ENCODE data around the gene WDTC1.

The WDTC1 gene

GRCh38 chr1:27246194-27246593, 11.8 kb downstream of the WDTC1 start:
- in situ Hi-C loops (cut with MboI; ENCODE audit: low sequenced_read_pairs) = no loop called here

DNA sequence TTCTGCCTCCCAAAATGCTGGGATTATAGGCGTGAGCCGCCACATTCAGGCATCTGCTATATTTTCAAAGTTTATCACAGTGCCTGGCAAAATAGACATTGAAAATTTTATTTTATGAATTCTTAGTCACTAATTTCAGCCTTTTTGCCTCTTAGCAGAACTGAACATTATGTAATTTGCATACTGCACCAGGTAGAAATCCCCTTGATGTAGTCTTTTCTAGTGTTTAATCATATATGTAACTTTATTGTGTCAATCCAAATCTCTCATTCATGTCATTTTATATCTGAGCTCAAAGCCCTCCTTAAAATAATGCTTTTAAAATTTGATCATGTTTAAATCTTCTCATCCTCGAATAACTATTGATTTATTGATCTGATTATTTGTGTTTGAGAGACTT, 19.2 kb downstream of the WDTC1 start:
- in situ Hi-C loops (cut with MboI; ENCODE audit: low sequenced_read_pairs) = no loop called here

DNA sequence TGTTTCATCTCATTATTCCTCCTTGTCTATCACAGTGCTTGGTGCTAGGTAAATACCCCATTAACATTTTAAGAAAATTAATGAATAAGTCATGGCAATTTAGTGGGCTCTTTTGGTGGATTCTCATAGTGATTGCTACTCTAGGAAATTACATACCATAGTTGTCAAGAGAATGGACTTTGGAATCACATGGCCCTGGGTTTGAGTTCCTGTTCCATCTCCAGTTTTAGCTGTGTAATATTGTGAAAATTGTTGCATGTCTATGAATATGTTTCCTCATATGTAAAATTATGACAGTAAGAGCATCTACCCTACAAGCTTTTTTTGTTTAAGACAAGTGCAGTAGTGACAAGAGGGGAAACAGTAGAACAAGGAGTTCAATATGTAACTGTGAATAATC, 20.7 kb downstream of the WDTC1 start:
- in situ Hi-C loops (cut with MboI; ENCODE audit: low sequenced_read_pairs) = no loop called here

GRCh38 chr1:27257155-27257554, 22.7 kb downstream of the WDTC1 start:
- in situ Hi-C loops (cut with MboI; ENCODE audit: low sequenced_read_pairs) = no loop called here

- in situ Hi-C loops (cut with MboI; ENCODE audit: low sequenced_read_pairs) = no loop called here
These were observed 24.2 kb downstream of the WDTC1 start for GRCh38 chr1:27258598-27258997.

GRCh38 chr1:27267153-27267552, 32.7 kb downstream of the WDTC1 start:
- in situ Hi-C loops (cut with MboI; ENCODE audit: low sequenced_read_pairs) = no loop called here

DNA sequence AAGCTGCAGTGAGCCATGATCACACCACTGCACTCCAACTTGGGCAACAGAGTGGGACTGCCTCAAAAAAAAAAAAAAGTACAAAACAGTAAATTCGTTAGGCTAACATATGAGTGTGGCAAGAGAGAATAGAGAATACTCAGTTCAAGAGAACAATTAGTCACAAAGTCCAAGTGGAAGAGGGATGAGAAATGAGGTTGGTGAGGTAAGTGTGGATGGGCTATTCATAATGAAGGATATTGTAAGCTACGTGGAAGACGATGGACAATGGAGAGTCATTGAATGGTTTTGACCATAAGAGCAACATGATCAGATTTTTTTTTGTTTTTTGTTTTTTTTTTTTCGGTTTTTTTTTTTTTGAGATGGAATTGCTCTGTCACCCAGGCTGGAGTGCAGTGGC, 34.8 kb downstream of the WDTC1 start:
- in situ Hi-C loops (cut with MboI; ENCODE audit: low sequenced_read_pairs) = no loop called here

DNA sequence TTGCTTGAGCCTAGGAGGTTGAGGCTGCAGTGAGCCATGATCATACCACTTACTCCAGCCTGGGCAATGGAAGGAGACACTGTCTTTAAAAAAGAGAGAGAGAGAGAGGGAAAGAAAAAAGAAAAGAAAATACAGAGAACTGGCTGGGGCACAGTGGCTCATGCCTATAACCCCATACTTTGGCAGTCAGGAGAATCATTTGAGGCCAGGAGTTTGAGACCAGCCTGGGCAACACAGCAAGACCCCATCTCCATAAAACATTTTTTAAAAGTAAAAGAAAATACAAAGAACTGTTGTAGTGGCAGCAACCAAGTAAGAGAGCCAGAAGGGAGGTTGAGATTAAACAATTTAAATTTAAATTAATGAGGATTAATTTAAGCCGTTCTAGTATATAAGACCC, 39.8 kb downstream of the WDTC1 start:
- in situ Hi-C loops (cut with MboI; ENCODE audit: low sequenced_read_pairs) = no loop called here

GRCh38 chr1:27275696-27276095, 41.3 kb downstream of the WDTC1 start:
- in situ Hi-C loops (cut with MboI; ENCODE audit: low sequenced_read_pairs) = no loop called here

GRCh38 chr1:27284425-27285273, 50.2 kb downstream of the WDTC1 start:
- in situ Hi-C loops (cut with MboI; ENCODE audit: low sequenced_read_pairs) = loop anchor here (10.0 kb wide), 1 partner anchor 90 kb away; no protein-coding TSS in a partner anchor

- in situ Hi-C loops (cut with MboI; ENCODE audit: low sequenced_read_pairs) = loop anchor here (10.0 kb wide), 1 partner anchor 90 kb away; no protein-coding TSS in a partner anchor
These were observed 50.8 kb downstream of the WDTC1 start for GRCh38 chr1:27285274-27285660.

GRCh38 chr1:27285821-27286220, 51.4 kb downstream of the WDTC1 start:
- in situ Hi-C loops (cut with MboI; ENCODE audit: low sequenced_read_pairs) = loop anchor here (10.0 kb wide), 1 partner anchor 91 kb away; no protein-coding TSS in a partner anchor

DNA sequence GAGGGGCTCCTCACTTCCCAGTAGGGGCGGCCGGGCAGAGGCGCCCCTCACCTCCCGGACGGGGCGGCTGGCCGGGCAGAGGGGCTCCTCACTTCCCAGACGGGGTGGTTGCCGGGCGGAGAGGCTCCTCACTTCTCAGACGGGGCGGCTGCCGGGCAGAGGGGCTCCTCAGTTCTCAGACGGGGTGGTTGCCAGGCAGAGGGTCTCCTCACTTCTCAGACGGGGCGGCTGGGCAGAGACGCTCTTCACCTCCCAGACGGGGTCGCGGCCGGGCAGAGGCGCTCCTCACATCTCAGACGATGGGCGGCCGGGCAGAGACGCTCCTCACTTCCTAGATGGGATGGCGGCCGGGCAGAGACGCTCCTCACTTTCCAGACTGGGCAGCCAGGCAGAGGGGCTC, 54.7 kb downstream of the WDTC1 start:
- in situ Hi-C loops (cut with MboI; ENCODE audit: low sequenced_read_pairs) = loop anchor here (10.0 kb wide), 1 partner anchor 94 kb away; no protein-coding TSS in a partner anchor

DNA sequence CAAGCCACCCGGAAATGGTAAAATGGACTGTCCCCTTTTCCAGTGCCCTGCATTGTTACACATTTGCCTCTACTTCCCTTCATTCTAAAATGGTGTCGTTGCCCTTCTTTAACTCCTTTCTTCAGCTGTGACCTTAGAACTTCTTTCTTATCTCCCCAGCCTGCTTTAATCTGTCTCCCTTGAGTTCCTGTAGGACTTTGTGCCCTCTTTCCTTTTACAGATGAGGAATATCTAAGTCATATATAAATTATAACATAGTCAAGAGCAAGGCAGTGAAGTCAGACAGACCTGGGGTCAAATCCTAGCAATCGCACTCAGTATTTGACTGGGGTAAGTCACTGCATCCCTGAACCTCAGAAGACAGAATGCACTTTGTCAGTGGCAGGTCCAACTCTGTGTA, 56.1 kb downstream of the WDTC1 start:
- in situ Hi-C loops (cut with MboI; ENCODE audit: low sequenced_read_pairs) = no loop called here

DNA sequence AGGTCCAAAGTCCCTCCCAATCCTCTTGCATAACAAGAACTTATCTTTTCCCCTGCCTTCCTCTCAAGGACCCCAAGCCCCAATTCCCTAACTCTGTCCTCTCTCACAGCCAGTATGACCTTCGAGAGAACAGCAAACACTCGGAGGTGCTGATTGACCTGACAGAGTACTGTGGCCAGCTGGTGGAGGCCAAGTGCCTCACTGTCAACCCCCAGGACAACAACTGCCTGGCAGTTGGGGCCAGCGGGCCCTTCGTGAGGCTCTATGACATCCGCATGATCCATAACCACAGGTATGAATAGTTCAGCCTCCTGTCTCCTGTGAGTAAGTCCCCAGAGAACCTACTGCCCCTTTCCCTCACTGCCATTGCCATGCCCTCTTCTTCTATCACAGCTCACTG, 57.7 kb downstream of the WDTC1 start:
- in situ Hi-C loops (cut with MboI; ENCODE audit: low sequenced_read_pairs) = no loop called here

DNA sequence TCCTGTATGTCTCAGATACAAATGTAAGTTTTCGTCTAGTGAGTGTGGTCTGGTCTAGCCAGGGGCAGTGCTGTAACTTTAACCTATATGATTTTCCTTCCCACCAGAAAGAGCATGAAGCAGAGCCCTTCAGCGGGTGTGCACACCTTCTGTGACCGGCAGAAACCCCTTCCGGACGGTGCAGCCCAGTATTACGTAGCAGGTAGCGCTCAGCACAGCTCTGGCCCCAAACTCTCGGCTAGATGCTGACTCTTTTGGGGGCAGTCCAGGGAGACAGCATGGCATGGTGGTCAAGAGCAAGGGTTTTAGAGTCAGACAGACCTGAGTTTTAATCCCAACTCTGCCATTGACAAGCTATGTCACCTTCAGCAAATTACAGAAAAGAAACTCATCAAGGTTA, 59.5 kb downstream of the WDTC1 start:
- in situ Hi-C loops (cut with MboI; ENCODE audit: low sequenced_read_pairs) = no loop called here

- in situ Hi-C loops (cut with MboI; ENCODE audit: low sequenced_read_pairs) = loop anchor here (5.0 kb wide), 1 partner anchor 195 kb away; no protein-coding TSS in a partner anchor
These were observed 62.4 kb downstream of the WDTC1 start for GRCh38 chr1:27296773-27297291.

DNA sequence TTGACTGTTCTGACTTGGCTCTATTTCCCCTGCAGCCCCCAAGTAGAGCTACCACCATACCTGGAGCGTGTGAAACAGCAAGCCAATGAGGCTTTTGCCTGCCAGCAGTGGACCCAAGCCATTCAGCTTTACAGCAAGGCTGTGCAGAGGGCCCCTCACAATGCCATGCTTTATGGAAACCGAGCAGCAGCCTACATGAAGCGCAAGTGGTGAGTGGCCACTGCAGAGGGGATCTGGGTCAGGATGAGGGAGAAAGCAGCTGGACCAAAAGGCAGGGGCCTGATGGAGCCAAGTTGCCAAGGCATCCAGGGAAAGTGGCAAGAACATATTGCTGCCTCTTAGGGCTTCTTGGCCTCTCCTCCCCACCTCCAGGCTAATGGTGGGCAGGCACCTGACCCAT, 63.5 kb downstream of the WDTC1 start:
- in situ Hi-C loops (cut with MboI; ENCODE audit: low sequenced_read_pairs) = loop anchor here (5.0 kb wide), 1 partner anchor 196 kb away; no protein-coding TSS in a partner anchor

GRCh38 chr1:27298632-27299384, 64.4 kb downstream of the WDTC1 start:
- in situ Hi-C loops (cut with MboI; ENCODE audit: low sequenced_read_pairs) = loop anchor here (5.0 kb wide), 1 partner anchor 197 kb away; no protein-coding TSS in a partner anchor

- in situ Hi-C loops (cut with MboI; ENCODE audit: low sequenced_read_pairs) = loop anchor here (5.0 kb wide), 2 partner anchors 88 to 197 kb away; no protein-coding TSS in a partner anchor
These were observed 65.2 kb downstream of the WDTC1 start for GRCh38 chr1:27299385-27300271.

All from HL-60/S4 (cell line).